Smooth muscle cell (in vitro differentiated cells): ENCODE measurements around the gene FEZ2. TPM values are rescaled to one million over a fixed set of nuclear protein-coding genes. Genes with fewer than 3 reads are reported as not detected.

ENCODE experiments used
- DNase-seq: peaks from one replicate; lab custom pipeline; 2025; ENCODE audit not compliant: unreplicated experiment; lab: John Stamatoyannopoulos, UW
- H2AFZ ChIP-seq: fragments of 200-600 bp; sonication (generic); 2 replicates; pipeline ENCODE4 v1.6.0; 2016; ENCODE audit warnings: antibody characterized with exemption, low read depth, mild to moderate bottlenecking
- H3F3A ChIP-seq: fragments of 200-600 bp; sonication (generic); 2 replicates; pipeline ENCODE4 v1.6.0; 2017; ENCODE audit warnings: antibody characterized with exemption, low read depth
- H3K27ac ChIP-seq: fragments of 200-600 bp; sonication (generic); 2 replicates; pipeline ENCODE4 v1.5.1; 2016; ENCODE audit warnings: low read depth, mild to moderate bottlenecking
- H3K27me3 ChIP-seq: fragments of 200-600 bp; sonication (generic); 2 replicates; pipeline ENCODE4 v1.6.1; 2016; ENCODE audit warnings: low read depth, mild to moderate bottlenecking
- H3K36me3 ChIP-seq: fragments of 200-600 bp; sonication (generic); 2 replicates; pipeline ENCODE4 v1.5.1; 2016; ENCODE audit warnings: low read depth
- H3K4me1 ChIP-seq: fragments of 200-600 bp; sonication (generic); 2 replicates; pipeline ENCODE4 v1.5.1; 2016; ENCODE audit warnings: low read depth
- H3K4me2 ChIP-seq: fragments of 200-600 bp; sonication (generic); 2 replicates; pipeline ENCODE4 v1.6.0; 2016; ENCODE audit warnings: mild to moderate bottlenecking
- H3K4me3 ChIP-seq: fragments of 200-600 bp; sonication (generic); 2 replicates; pipeline ENCODE4 v1.5.1; 2016; ENCODE audit warnings: mild to moderate bottlenecking
- H3K79me2 ChIP-seq: fragments of 200-600 bp; sonication (generic); 2 replicates; pipeline ENCODE4 v1.6.0; 2016; ENCODE audit warnings: low read depth, mild to moderate bottlenecking
- H3K9ac ChIP-seq: fragments of 200-600 bp; sonication (generic); 2 replicates; pipeline ENCODE4 v1.6.0; 2016; ENCODE audit warnings: low read depth
- H3K9me3 ChIP-seq: fragments of 200-600 bp; sonication (generic); replicated peaks from 2 replicates; pipeline ENCODE4 v1.5.1; 2016; ENCODE audit warnings: low read depth
- H4K20me1 ChIP-seq: fragments of 200-600 bp; sonication (generic); 2 replicates; pipeline ENCODE4 v1.6.0; 2016; ENCODE audit warnings: low read depth
- WGBS: methylation state at CpG from one replicate; pipeline ENCODE4 v1.1.7; 2016; ENCODE audit warnings: low lambda C conversion rate; 5-methylcytosine and 5-hydroxymethylcytosine counted together
- polyA plus RNA-seq: library from polyadenylated mRNA; unstranded; fragments of >200 nt; fragmentation: Nextera tagmentation; extraction: Ambion mirVana; gene quantifications from 2 replicates; pipeline ENCODE4 v1.2.1, GENCODE V29; 2016
- total RNA-seq: library from RNA; depleted of rRNA; stranded (reverse); fragments of >200 nt; gene quantifications from 2 replicates; pipeline ENCODE4 v1.2.3, GENCODE V29; 2014
- TF ChIP-seq, protein P1 (sequence below): fragments of 200-600 bp; sonication (generic); IDR thresholded peaks from 2 replicates; pipeline ENCODE4 v1.5.1; 2017; ENCODE audit warnings: borderline replicate concordance, mild to moderate bottlenecking, antibody characterized with exemption; ENCODE audit not compliant: insufficient read depth, poor library complexity, severe bottlenecking

The FEZ2 gene
- total and polyA plus RNA-seq, 2 experiments from 2014 or later, result 17.7 to 69.0 TPM

DNA sequence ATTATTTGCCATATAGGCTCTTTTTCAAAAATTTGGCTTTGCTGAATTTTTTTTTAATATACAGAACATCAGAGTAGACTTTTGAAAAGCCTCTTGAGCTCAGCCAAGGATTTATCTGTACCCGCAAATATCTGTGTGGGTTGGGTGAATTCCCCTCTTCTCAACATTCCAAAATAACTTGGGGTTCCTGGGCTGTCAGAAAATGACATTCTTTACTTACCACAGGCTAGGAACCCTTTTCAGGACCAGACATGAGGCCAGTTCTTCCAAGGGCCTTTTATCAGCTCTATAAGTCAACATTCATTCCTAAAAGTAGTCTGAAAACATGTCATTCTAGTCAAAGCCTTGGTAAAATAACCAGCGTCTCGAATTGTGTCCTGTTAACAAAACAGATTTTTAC, 28.8 kb upstream of the FEZ2 start:
- Histone ChIP-seq H3K4me2 (peak overlapping the region; percentile 32), H3K36me3 (no peaks in the 10 kb centered on the region), H3K4me1 (no peaks in the 10 kb centered on the region), H3K4me3 (no peak overlapping the region), H4K20me1 (no peaks in the 10 kb centered on the region), H3K9me3 (no peaks in the 10 kb centered on the region), H3K79me2 (no peaks in the 10 kb centered on the region), H2AFZ (no peak overlapping the region), H3K27ac (peak overlapping the region; percentile 43), H3K9ac (no peak overlapping the region), H3K27me3 (no peaks in the 10 kb centered on the region), H3F3A (no peaks in the 10 kb centered on the region)
- 54% methylated on average over 3 of the region's 3 CpGs for WGBS
- no peak for DNase-seq
- TF ChIP-seq, protein P1, sequence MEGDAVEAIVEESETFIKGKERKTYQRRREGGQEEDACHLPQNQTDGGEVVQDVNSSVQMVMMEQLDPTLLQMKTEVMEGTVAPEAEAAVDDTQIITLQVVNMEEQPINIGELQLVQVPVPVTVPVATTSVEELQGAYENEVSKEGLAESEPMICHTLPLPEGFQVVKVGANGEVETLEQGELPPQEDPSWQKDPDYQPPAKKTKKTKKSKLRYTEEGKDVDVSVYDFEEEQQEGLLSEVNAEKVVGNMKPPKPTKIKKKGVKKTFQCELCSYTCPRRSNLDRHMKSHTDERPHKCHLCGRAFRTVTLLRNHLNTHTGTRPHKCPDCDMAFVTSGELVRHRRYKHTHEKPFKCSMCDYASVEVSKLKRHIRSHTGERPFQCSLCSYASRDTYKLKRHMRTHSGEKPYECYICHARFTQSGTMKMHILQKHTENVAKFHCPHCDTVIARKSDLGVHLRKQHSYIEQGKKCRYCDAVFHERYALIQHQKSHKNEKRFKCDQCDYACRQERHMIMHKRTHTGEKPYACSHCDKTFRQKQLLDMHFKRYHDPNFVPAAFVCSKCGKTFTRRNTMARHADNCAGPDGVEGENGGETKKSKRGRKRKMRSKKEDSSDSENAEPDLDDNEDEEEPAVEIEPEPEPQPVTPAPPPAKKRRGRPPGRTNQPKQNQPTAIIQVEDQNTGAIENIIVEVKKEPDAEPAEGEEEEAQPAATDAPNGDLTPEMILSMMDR, result no peak

DNA sequence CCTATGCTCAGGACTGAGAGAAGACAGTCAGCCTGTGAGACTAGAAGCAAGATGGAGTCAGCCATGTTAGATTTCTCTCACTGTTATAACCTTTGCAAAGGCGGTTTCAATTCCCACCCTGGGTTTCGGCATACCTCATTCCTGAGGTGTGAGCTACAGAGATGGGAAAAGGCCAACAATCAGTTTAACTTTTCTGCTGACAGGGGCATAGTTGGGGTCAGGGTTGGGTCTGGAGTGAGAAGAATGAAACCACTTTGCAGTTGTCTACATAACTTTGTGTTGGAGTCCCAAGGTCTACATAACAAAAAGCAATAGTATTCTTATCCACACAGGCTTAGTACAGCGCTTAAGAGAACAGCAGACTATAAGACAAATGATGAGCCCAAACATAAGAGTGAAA, 28.1 kb upstream of the FEZ2 start:
- Histone ChIP-seq H3F3A (no peaks in the 10 kb centered on the region), H3K9ac (no peak overlapping the region), H3K4me1 (no peaks in the 10 kb centered on the region), H3K79me2 (no peaks in the 10 kb centered on the region), H4K20me1 (no peaks in the 10 kb centered on the region), H3K36me3 (no peaks in the 10 kb centered on the region), H3K27ac (no peak overlapping the region), H3K27me3 (no peaks in the 10 kb centered on the region), H3K4me2 (no peak overlapping the region), H3K9me3 (no peaks in the 10 kb centered on the region), H3K4me3 (no peak overlapping the region), H2AFZ (no peak overlapping the region)
- DNase-seq, result no peak
- 92% methylated on average over 3 of the region's 3 CpGs for WGBS
- TF ChIP-seq, protein P1, result no peak

DNA sequence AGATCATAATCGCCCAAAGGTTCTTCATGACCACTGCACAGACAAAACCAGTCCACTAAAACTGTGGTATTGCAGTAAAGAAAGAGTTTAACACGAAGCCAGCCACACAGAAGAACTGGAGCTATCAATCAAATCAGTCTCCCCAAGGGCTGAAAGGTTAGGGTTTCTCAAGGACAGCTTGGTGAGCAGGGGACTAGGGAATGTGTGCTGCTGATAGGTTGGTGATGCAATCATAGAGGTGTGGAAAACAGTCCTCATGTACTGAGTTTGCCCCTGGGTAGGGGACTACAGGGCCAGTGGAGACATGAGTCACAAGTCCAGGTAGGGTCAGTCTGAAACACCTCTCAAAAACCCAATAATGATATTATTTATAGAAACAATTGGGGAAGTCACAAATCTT, 27.3 kb upstream of the FEZ2 start:
- TF ChIP-seq, protein P1, result no peak
- Histone ChIP-seq H3K4me2 (no peak overlapping the region), H3K9me3 (no peaks in the 10 kb centered on the region), H3K4me3 (no peak overlapping the region), H4K20me1 (no peaks in the 10 kb centered on the region), H3K27ac (no peak overlapping the region), H2AFZ (no peak overlapping the region), H3K9ac (no peak overlapping the region), H3K36me3 (no peaks in the 10 kb centered on the region), H3K79me2 (no peaks in the 10 kb centered on the region), H3F3A (no peaks in the 10 kb centered on the region), H3K27me3 (no peaks in the 10 kb centered on the region), H3K4me1 (no peaks in the 10 kb centered on the region)
- 94% methylated on average over 2 of the region's 2 CpGs for WGBS
- DNase-seq, result no peak

DNA sequence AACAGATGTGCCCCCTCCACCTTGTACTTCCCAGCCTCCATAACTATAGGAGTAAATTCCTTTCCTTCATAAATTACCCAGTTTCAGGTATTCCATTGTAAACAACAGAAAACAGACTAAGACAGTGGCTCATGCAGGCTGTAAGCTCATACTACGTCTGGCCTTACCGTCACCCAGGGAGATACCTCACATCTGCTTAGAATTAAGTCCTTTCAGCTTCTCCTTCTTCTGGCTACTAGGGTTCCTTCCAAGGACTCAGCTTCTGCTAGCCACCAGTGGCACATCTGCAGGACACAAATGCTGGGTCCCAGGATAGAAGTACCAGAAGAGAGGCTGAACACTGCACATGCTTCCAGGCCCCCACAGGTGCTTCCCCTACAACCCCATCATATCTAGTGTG, 22.4 kb upstream of the FEZ2 start:
- Histone ChIP-seq H3K27ac (no peak overlapping the region), H2AFZ (no peak overlapping the region)

More for the DNA sequence above, 22.4 kb upstream of the FEZ2 start:
- DNase-seq, result no peak
- Histone ChIP-seq H3K9me3 (no peaks in the 10 kb centered on the region), H4K20me1 (no peaks in the 10 kb centered on the region), H3K4me1 (peaks cover 2% of the 10 kb centered on the region), H3K27me3 (no peaks in the 10 kb centered on the region), H3K4me2 (no peak overlapping the region), H3K79me2 (no peaks in the 10 kb centered on the region), H3F3A (no peaks in the 10 kb centered on the region), H3K9ac (no peak overlapping the region), H3K4me3 (no peak overlapping the region), H3K36me3 (no peaks in the 10 kb centered on the region)
- 85% methylated on average over 2 of the region's 2 CpGs for WGBS
- TF ChIP-seq, protein P1, result no peak
